SK-N-SH treated with all-trans-retinoic acid at 6 μM for 48 hours (cell line): Measurements from ENCODE around the gene ITGB3BP.

Experiments
- CREB5 ChIP-seq: fragments of 250-450 bp; sonication (Bioruptor Pico); IDR thresholded peaks from 2 replicates; pipeline ENCODE4 v1.5.1; 2020; ENCODE audit warnings: low read depth, mild to moderate bottlenecking, moderate library complexity
- POU6F1 ChIP-seq: fragments of 250-450 bp; sonication (Bioruptor Pico); IDR thresholded peaks from 2 replicates; pipeline ENCODE4 v1.8.0; 2021; ENCODE audit warnings: low read depth, mild to moderate bottlenecking, moderate library complexity, borderline replicate concordance

GRCh38 chr1:63545780-63546179 lies 22.8 kb upstream of the ITGB3BP start:
- TF ChIP-seq POU6F1 (CRISPR knock-in tag) (no peak), CREB5 (CRISPR knock-in tag) (no peak)
